ENCODE results near the gene PPP1R13B.

DNA sequence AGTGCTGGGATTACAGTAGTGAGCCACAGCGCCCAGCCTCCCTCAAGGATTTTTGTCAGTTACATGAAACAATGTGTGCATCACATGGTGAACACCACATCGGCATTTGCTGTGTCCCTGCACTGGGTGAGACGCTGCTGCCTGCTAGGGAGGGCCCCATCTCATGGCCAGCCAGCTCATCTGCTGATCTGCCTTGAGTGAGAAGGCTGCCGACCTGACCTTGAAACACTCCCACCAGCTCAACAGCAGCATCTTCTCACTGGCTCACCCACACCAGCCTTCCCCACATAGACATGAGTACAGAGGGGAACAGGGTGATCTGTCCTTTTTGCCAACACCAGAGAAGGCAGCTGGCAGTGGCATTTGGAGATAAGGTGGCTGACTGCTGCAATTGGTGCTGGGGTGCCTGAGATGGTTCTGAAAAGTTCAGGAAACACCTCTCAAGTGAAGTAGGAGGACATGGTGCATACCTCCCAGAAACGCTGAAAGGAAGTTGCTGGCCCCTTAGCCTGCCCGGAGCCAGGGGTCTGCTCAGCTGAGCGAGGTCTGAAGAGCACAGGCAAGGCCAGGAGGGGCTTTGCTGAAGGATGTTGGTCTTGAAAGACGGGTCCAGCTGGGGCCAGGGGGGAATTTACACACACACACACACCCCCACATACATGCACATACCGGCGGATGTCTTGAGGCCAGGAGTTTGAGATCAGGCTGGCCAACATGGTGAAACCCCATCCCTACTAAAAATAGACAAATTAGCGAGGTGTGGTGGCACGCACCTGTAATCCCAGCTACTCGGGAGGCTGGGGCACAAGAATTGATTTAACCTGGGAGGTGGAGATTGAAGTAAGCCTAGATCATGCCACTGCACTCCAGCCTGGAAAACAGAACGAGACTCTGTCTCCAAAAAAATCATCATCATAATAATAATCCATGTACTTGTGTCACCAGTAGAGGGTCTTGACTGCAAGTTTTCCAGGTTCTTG lies 14.3 kb upstream of the PPP1R13B start:
- TF ChIP-seq POLR2A (IDR thresholded peaks at IDR 0.05): no peak
- TF ChIP-seq, protein P1, sequence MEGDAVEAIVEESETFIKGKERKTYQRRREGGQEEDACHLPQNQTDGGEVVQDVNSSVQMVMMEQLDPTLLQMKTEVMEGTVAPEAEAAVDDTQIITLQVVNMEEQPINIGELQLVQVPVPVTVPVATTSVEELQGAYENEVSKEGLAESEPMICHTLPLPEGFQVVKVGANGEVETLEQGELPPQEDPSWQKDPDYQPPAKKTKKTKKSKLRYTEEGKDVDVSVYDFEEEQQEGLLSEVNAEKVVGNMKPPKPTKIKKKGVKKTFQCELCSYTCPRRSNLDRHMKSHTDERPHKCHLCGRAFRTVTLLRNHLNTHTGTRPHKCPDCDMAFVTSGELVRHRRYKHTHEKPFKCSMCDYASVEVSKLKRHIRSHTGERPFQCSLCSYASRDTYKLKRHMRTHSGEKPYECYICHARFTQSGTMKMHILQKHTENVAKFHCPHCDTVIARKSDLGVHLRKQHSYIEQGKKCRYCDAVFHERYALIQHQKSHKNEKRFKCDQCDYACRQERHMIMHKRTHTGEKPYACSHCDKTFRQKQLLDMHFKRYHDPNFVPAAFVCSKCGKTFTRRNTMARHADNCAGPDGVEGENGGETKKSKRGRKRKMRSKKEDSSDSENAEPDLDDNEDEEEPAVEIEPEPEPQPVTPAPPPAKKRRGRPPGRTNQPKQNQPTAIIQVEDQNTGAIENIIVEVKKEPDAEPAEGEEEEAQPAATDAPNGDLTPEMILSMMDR (IDR thresholded peaks at IDR 0.05 in 4 of 5, conservative IDR thresholded peaks at IDR 0.05 in 1 of 5): no peak
